ENCODE measurements around the gene C16orf78. TPM values are rescaled to one million over a fixed set of nuclear protein-coding genes. Genes with fewer than 3 reads are reported as not detected.

Gene C16orf78
- total RNA-seq, 2 donors from 2014 or later, result not detected

- no peak overlapping the region for H3K4me3 ChIP-seq
- H3K36me3 ChIP-seq, result no peaks in the 10 kb centered on the region
- H3K9ac ChIP-seq (ENCODE audit: low read depth in 2 of 2, low read length in 2 of 2), result no peak overlapping the region
- intact Hi-C loops (cut with DNase I), result no loop called here
- H3K4me1 ChIP-seq, result no peaks in the 10 kb centered on the region
- H3K27ac ChIP-seq, result no peak overlapping the region
- H3K9me3 ChIP-seq, result no peaks in the 10 kb centered on the region
- no peaks in the 10 kb centered on the region for H3K27me3 ChIP-seq
- DNase-seq, result no peak
- TF ChIP-seq CTCF (IDR thresholded peaks at IDR 0.05), result no peak
These were observed 46.3 kb downstream of the C16orf78 start for GRCh38 chr16:49419862-49420261.

- H3K27ac ChIP-seq, result no peak overlapping the region
- H3K9me3 ChIP-seq, result no peaks in the 10 kb centered on the region
- no peaks in the 10 kb centered on the region for H3K27me3 ChIP-seq
- no peak overlapping the region for H3K4me3 ChIP-seq
- H3K4me1 ChIP-seq, result no peaks in the 10 kb centered on the region
- TF ChIP-seq CTCF (IDR thresholded peaks at IDR 0.05), result no peak
- no peaks in the 10 kb centered on the region for H3K36me3 ChIP-seq
- no peak for DNase-seq
- no peak overlapping the region for H3K9ac ChIP-seq (ENCODE audit: low read depth in 2 of 2, low read length in 2 of 2)
- intact Hi-C loops (cut with DNase I), result no loop called here
These were observed 49.3 kb downstream of the C16orf78 start for GRCh38 chr16:49422896-49423295.

- Histone ChIP-seq H3K4me1 (no peaks in the 10 kb centered on the region), H3K4me3 (no peak overlapping the region), H3K9ac (ENCODE audit: low read depth in 2 of 2, low read length in 2 of 2) (no peak overlapping the region), H3K9me3 (no peaks in the 10 kb centered on the region), H3K27me3 (no peaks in the 10 kb centered on the region), H3K36me3 (no peaks in the 10 kb centered on the region), H3K27ac (no peak overlapping the region)
- no peak for TF ChIP-seq CTCF (IDR thresholded peaks at IDR 0.05)
- intact Hi-C loops (cut with DNase I), result no loop called here
- DNase-seq, result no peak
These were observed 51.4 kb downstream of the C16orf78 start for GRCh38 chr16:49424961-49425360.

GRCh38 chr16:49427771-49428170 lies 54.2 kb downstream of the C16orf78 start:
- no peaks in the 10 kb centered on the region for H3K9me3 ChIP-seq
- no peaks in the 10 kb centered on the region for H3K36me3 ChIP-seq
- H3K9ac ChIP-seq (ENCODE audit: low read depth in 2 of 2, low read length in 2 of 2), result no peak overlapping the region
- intact Hi-C loops (cut with DNase I), result no loop called here
- no peak overlapping the region for H3K27ac ChIP-seq
- DNase-seq, result no peak
- no peak for TF ChIP-seq CTCF (IDR thresholded peaks at IDR 0.05)
- no peak overlapping the region for H3K4me3 ChIP-seq
- H3K4me1 ChIP-seq, result no peaks in the 10 kb centered on the region
- no peaks in the 10 kb centered on the region for H3K27me3 ChIP-seq

- H3K27ac ChIP-seq, result no peak overlapping the region
- no peaks in the 10 kb centered on the region for H3K27me3 ChIP-seq
- H3K4me3 ChIP-seq, result no peak overlapping the region
- no peak for TF ChIP-seq CTCF (IDR thresholded peaks at IDR 0.05)
- H3K9me3 ChIP-seq, result no peaks in the 10 kb centered on the region
- intact Hi-C loops (cut with DNase I), result no loop called here
- H3K4me1 ChIP-seq, result no peaks in the 10 kb centered on the region
- no peak overlapping the region for H3K9ac ChIP-seq (ENCODE audit: low read depth in 2 of 2, low read length in 2 of 2)
- no peaks in the 10 kb centered on the region for H3K36me3 ChIP-seq
- no peak for DNase-seq
These were observed 55.2 kb downstream of the C16orf78 start for GRCh38 chr16:49428808-49429207.

GRCh38 chr16:49431040-49431439 lies 57.4 kb downstream of the C16orf78 start:
- Histone ChIP-seq H3K36me3 (no peaks in the 10 kb centered on the region), H3K27ac (no peak overlapping the region), H3K9ac (ENCODE audit: low read depth in 2 of 2, low read length in 2 of 2) (no peak overlapping the region), H3K4me1 (no peaks in the 10 kb centered on the region), H3K9me3 (no peaks in the 10 kb centered on the region), H3K4me3 (no peak overlapping the region), H3K27me3 (no peaks in the 10 kb centered on the region)
- no peak for TF ChIP-seq CTCF (IDR thresholded peaks at IDR 0.05)
- no peak for DNase-seq
- intact Hi-C loops (cut with DNase I), result no loop called here

Data from colonic mucosa (tissue), 4 donors.